HFFc6 (cell line): Measurements from ENCODE around the gene AGAP5. TPM values are rescaled to one million over a fixed set of nuclear protein-coding genes. Genes with fewer than 3 reads are reported as not detected.
"Not testable (repeated sequence)": the region's sequence is repeated elsewhere in the genome, so short reads cannot be mapped to it uniquely, and the experiment has no call there.

Source experiments
- DNase-seq: peaks from one replicate; pipeline ENCODE4 v3.0.0-alpha.2; 2018
- H3K27ac Mint-ChIP-seq: 2 replicates; pipeline ENCODE4 v1.8.0; 2020; ENCODE audit warnings: mild to moderate bottlenecking, mixed read lengths
- H3K27me3 Mint-ChIP-seq: 2 replicates; pipeline ENCODE4 v1.8.0; 2021; ENCODE audit warnings: mild to moderate bottlenecking, moderate library complexity, mixed read lengths; ENCODE audit not compliant: insufficient read depth
- H3K36me3 Mint-ChIP-seq: 2 replicates; pipeline ENCODE4 v1.8.0; 2021; ENCODE audit warnings: low read depth, mixed read lengths
- H3K4me1 Mint-ChIP-seq: 2 replicates; pipeline ENCODE4 v1.8.0; 2020; ENCODE audit warnings: low read depth, mixed read lengths
- H3K4me3 Mint-ChIP-seq: 2 replicates; pipeline ENCODE4 v1.8.0; 2020; ENCODE audit warnings: mild to moderate bottlenecking, moderate library complexity, mixed read lengths
- H3K9me3 Mint-ChIP-seq: 2 replicates; pipeline ENCODE4 v1.8.0; 2020; ENCODE audit warnings: mild to moderate bottlenecking, mixed read lengths
- total RNA-seq, 6 experiments: library from RNA; stranded (reverse); fragmentation: NEBNext Ultra II Directional; extraction: Animal tissue kit (Norgen Biotek cat#: 25700); gene quantifications; 2 replicates in 1 of 6; 3 replicates in 5 of 6; pipeline ENCODE4 v1.2.3, GENCODE V29; 2021

AGAP5 gene
- total RNA-seq, 6 experiments from 2014 or later: 2.2 to 3.7 (median 2.8) TPM

DNA sequence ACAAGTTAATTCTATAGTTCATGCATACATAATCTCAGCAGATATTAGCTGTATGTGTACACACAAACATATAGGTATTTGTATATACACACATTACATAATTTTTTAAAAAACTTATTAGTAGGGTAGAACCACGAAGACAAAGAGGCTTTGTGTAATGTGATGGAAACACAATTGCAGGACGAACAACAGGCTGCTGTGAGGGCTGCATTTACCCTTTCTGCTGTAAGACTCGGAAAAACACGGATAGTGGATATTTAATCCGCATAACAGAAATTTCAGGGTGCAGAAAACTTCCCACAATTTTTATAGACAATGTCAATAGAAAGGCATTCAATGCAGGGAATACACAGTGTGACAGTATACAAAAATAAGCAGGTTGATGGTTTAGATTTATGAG, 13.8 kb upstream of the AGAP5 start:
- not testable (repeated sequence) for H3K27ac Mint-ChIP-seq, H3K27me3 Mint-ChIP-seq, DNase-seq, H3K9me3 Mint-ChIP-seq, H3K4me3 Mint-ChIP-seq, H3K36me3 Mint-ChIP-seq
- peaks cover 19% of the 10 kb centered on the region for H3K4me1 Mint-ChIP-seq

DNA sequence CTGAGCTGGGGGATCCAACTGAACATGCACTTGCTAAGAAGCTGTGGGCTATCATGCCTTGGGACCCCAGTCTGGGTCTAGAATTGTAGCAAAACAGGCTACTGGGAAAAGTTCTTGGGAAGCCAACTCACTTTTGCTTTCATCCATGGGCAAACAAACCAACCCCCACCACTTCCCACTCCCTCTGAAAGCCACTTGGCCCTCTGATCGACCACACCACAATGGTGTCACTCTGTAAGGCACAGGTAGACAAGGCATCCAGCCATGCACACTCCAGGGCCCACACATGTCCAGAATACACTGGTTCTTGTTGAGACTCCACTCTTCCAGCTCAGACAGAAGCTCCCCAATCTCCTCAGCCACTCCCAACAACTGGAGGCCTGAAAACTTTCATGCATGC, 10.2 kb upstream of the AGAP5 start:
- Mint-ChIP-seq H3K4me1 (peaks cover 23% of the 10 kb centered on the region), H3K27ac (peak overlapping the region; percentile 31)
- not testable (repeated sequence) for H3K9me3 Mint-ChIP-seq, H3K4me3 Mint-ChIP-seq, DNase-seq, H3K27me3 Mint-ChIP-seq, H3K36me3 Mint-ChIP-seq

DNA sequence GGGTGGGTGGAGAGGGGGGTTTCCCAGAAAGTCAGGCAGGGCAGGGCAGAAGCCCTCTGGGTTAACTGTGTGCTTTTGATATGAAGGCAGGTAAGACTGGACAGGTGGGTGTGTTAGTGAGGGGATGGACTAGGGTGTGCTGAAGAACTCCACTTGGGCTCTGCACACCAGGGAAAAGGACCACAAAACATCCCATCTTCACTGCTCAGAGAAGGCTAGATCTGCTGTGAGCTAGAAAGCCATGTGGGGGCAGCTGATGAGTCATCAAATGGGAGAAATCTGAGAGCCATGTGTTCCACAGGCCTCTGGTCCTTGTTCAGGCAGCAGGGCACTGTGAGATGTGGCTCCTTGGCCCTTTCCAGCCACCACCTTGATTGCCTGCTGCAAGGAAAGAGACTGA, 9.7 kb upstream of the AGAP5 start:
- H3K36me3 Mint-ChIP-seq, H3K4me3 Mint-ChIP-seq, DNase-seq, H3K9me3 Mint-ChIP-seq, H3K27me3 Mint-ChIP-seq: not testable (repeated sequence)
- Mint-ChIP-seq H3K4me1 (peaks cover 23% of the 10 kb centered on the region), H3K27ac (peak overlapping the region; percentile 63)

DNA sequence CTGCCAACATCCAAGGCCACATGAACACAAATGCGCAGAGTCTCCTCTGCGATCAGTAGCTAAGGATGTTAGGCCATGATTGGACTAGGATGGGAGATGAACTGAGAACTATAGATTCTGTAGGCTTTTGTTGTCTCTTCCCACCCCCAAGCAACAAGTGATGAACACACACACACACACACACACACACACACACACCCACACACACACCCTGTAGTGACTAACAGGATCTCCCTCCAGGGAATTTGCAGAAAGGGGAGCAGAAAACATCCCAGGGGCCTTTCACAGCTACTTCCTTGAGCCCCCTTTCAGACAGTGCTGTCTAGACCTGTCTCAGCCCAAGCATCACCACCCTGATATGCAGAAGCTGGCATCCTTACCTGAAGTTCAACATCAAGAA, 8.6 kb upstream of the AGAP5 start:
- Mint-ChIP-seq H3K27ac (peak overlapping the region; percentile 3; the same call in 1 of the 2 replicates), H3K4me1 (peaks cover 23% of the 10 kb centered on the region)
- not testable (repeated sequence) for H3K36me3 Mint-ChIP-seq, H3K27me3 Mint-ChIP-seq, H3K4me3 Mint-ChIP-seq, DNase-seq, H3K9me3 Mint-ChIP-seq

DNA sequence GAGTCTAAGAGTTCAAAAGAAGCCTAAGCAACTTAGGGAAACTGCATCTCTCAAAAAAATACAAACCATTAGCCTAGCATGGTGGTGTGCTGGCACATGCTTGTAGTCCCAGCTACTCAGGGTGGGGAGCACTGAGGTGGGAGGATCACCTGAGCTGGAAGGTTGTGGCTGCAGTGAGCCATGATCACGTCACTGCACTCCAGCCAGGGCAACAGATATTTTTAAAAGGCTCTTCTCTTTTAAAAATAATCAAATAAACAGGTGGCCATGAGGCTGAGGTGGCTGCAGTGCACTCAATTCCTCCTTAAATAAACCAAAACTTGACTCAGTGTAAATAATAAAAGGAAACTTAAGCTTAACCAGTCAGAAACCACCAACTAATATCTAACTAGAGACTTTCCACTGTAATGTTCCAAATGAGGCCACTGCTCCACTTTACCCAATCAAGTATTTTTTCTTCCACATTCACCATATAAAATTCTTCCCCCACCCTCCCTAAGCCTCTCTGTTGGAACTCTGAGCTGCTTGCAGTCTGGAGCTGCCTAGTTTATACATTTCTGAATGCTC, 7.7 kb upstream of the AGAP5 start:
- not testable (repeated sequence) for H3K27me3 Mint-ChIP-seq, H3K27ac Mint-ChIP-seq, DNase-seq, H3K4me3 Mint-ChIP-seq, H3K9me3 Mint-ChIP-seq
- H3K4me1 Mint-ChIP-seq: peaks cover 23% of the 10 kb centered on the region
- peaks cover 13% of the 10 kb centered on the region; the same call in 1 of the 2 replicates for H3K36me3 Mint-ChIP-seq

DNA sequence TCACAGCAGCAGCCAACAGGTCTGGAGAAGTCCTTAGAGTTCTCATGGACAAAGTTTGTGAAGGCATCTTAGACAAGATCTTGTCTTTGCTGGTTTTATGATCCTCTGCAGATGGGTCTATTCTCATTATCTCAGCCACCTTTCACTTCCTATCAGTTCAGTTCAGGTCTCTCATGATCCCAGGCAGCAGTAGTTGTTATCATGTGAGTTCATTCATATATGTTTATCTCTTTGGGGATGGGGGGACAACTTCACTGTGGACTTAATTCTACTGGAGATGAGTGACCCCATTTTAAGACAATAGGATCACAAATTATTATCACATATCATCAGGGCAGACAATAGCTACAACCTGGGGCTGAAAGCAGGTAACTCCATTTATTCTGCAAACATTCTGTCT, 6.0 kb upstream of the AGAP5 start:
- H3K36me3 Mint-ChIP-seq: peaks cover 13% of the 10 kb centered on the region; the same call in 1 of the 2 replicates
- H3K4me1 Mint-ChIP-seq: peaks cover 23% of the 10 kb centered on the region
- H3K4me3 Mint-ChIP-seq, H3K27ac Mint-ChIP-seq, H3K27me3 Mint-ChIP-seq, H3K9me3 Mint-ChIP-seq, DNase-seq: not testable (repeated sequence)

DNA sequence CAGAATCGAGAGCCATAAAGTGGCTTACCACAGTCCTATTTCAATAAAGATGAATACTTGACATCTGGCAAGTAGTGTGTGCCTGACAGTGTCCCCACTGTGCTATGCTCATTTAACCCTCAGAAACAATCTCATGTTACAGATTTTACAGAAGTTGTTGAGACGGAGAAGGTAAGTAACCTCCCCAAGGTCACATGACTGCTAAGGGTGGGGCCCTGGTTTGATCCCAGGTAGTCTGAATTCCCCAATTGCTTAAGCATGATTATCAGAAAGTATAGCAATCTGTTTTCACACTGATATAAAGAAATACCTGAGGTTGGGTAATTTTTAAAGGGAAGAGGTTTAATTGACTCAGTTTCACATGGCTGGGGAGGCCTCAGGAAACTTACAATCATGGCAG, 910 bp upstream of the AGAP5 start:
- H3K4me1 Mint-ChIP-seq, H3K36me3 Mint-ChIP-seq, H3K27me3 Mint-ChIP-seq, H3K9me3 Mint-ChIP-seq, H3K4me3 Mint-ChIP-seq, H3K27ac Mint-ChIP-seq, DNase-seq: not testable (repeated sequence)

DNA sequence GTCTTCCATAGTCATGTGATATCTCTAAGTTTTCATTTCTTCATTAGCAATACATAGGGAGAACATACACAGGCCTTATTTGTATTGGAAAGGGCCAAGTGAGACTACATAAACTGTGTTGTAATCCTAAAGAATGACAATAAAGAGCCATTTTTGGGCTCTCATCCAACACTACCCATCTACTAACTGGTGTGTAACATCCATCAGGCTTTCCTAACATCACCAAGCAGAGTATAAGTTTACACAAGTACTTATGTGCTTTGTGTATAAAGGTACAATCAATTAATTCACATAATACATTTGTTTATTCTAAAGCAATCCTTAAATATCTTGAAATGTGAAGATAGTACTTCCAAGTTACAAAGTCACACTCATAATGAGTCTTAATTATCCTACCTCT, 2.6 kb downstream of the AGAP5 start:
- not testable (repeated sequence) for H3K9me3 Mint-ChIP-seq, H3K4me3 Mint-ChIP-seq, H3K4me1 Mint-ChIP-seq, DNase-seq, H3K36me3 Mint-ChIP-seq, H3K27me3 Mint-ChIP-seq, H3K27ac Mint-ChIP-seq

DNA sequence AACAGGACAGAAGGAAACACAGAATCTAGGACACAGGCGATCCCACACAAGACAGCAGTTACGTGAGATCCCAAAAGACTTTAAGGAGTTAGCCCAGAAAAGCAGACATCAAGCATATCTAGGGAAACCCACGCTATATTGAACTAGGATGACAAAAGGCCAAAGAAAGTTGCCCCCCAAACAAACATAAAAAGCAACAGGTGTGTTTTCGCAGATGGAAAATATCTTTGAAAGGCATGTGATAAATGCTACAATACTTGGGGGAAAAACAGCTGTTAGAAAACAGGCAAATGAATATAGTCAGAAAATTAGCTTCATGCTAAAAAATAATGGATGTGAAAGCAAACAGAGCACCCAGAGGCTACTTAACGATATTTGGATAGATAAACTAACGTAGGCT, 7.2 kb downstream of the AGAP5 start:
- not testable (repeated sequence) for H3K9me3 Mint-ChIP-seq, H3K36me3 Mint-ChIP-seq, DNase-seq, H3K4me3 Mint-ChIP-seq, H3K27ac Mint-ChIP-seq, H3K4me1 Mint-ChIP-seq, H3K27me3 Mint-ChIP-seq

DNA sequence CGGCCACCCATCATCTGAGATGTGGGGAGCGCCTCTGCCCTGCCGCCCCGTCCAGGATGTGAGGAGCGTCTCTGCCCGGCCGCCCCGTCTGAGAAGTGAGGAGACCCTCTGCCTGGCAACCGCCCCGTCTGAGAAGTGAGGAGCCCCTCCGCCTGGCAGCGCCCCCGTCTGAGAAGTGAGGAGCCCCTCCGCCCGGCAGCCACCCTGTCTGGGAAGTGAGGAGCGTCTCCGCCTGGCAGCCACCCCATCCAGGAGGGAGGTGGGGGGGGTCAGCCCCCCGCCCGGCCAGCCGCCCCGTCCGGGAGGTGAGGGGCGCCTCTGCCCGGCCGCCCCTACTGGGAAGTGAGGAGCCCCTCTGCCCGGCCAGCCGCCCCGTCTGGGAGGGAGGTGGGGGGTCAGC, 8.3 kb downstream of the AGAP5 start:
- not testable (repeated sequence) for H3K4me1 Mint-ChIP-seq

DNA sequence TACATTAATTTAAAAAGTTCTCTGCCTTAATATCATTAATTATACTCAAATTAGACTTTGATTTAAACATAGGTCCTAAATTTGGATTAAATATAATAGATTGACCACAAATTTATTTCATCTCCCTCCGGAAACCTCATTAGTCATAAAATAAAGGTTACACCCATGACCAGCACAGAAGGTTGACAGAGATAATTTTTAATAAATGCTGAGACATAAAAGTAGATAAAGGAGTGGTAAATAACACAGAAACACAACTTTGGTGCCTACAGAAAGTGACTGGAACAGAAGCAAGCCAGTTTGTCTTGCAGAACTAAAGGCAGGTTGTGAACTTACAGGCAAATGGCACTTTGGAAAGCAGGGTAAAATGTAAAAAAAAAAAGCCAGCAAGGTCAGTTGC, 10.3 kb downstream of the AGAP5 start:
- not testable (repeated sequence) for H3K4me1 Mint-ChIP-seq

More for the DNA sequence above, 8.3 kb downstream of the AGAP5 start:
- not testable (repeated sequence) for DNase-seq, H3K27ac Mint-ChIP-seq, H3K27me3 Mint-ChIP-seq, H3K36me3 Mint-ChIP-seq, H3K9me3 Mint-ChIP-seq, H3K4me3 Mint-ChIP-seq

DNA sequence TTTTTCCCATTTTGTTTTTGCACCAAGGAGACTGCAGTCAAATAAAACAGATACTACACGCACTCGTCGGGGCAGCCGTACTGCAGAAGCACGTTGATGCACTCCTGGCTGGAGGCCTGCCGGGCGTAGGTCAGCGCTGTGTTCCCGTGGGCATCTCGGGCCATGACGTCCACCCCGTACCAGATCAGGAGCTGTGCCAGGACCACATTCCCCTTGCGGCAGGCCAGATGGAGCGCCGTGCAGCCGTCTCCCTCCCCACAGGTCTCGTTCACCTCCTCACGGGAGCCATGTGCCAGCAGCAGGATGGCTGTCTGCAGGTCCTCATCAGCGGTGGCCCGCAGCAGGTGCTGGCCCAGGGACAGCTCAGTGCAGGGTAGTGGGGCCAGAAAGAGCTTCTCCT, 23.4 kb downstream of the AGAP5 start:
- H3K4me1 Mint-ChIP-seq: not testable (repeated sequence)

More for the DNA sequence above, 10.3 kb downstream of the AGAP5 start:
- H3K27ac Mint-ChIP-seq, H3K4me3 Mint-ChIP-seq, H3K36me3 Mint-ChIP-seq, DNase-seq, H3K27me3 Mint-ChIP-seq, H3K9me3 Mint-ChIP-seq: not testable (repeated sequence)

DNA sequence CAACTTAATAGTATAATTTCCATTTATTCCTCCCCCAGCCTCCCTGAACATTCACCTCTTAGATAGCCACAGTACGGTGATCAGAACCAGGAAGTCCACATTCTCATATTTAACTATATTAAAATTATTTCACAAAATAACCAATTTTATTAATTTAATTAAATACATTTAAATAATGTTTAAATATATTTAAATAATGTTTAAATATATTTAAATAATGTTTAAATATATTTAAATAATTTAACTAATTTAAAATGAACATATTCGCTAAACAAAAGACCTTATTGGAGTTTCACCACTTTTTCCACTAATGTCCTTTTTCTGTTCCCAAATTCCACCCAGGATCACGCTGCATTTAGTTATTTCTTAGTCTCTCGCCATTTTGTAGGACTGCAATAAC, 29.5 kb downstream of the AGAP5 start:
- not testable (repeated sequence) for H3K27me3 Mint-ChIP-seq, H3K9me3 Mint-ChIP-seq, DNase-seq, H3K36me3 Mint-ChIP-seq, H3K4me3 Mint-ChIP-seq
- Mint-ChIP-seq H3K27ac (peak overlapping the region; percentile 32; the same call in 1 of the 2 replicates), H3K4me1 (peaks cover 23% of the 10 kb centered on the region)

More for the DNA sequence above, 23.4 kb downstream of the AGAP5 start:
- not testable (repeated sequence) for DNase-seq, H3K9me3 Mint-ChIP-seq, H3K36me3 Mint-ChIP-seq, H3K4me3 Mint-ChIP-seq, H3K27ac Mint-ChIP-seq, H3K27me3 Mint-ChIP-seq

DNA sequence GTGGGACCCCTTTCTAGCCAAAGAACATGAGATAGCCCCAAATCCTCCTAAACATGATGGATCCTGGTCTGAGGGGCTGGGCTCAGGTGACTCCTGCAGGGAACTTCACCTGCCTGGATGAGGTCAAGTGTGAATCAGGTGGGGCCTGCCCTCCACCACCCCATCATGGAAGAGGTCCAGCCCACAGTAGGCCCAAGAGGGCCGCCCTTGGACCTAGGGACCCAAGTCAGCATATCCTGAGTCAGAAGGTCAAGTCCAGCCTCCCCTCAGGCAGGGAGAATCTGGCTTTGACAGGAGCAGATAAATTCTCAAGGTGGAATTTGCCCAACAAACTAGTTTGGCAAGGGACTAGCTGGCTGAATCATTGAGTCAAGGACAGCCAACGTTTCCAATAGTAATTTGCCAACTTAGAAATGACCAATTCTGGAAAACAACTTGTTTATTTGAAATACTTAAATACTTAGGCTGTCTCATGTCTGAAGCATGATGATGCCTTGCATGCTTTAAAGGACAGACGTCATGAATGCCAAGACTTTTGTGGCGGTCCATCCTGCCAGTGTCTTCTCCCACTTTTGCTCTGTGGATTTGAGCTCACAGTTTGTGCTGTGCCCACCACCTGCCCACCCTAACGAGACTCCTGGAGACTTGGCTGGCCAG, 31.6 kb downstream of the AGAP5 start:
- not testable (repeated sequence) for H3K27me3 Mint-ChIP-seq

More for the DNA sequence above, 31.6 kb downstream of the AGAP5 start:
- not testable (repeated sequence) for H3K9me3 Mint-ChIP-seq, H3K36me3 Mint-ChIP-seq, H3K4me3 Mint-ChIP-seq
- Mint-ChIP-seq H3K4me1 (peaks cover 38% of the 10 kb centered on the region), H3K27ac (peak overlapping the region; percentile 95)
- DNase-seq: peak; percentile 83
